ENCODE results near the gene HSD17B3.
"Not testable (repeated sequence)": the region's sequence is repeated elsewhere in the genome, so short reads cannot be mapped to it uniquely, and the experiment has no call there.

Gene HSD17B3

DNA sequence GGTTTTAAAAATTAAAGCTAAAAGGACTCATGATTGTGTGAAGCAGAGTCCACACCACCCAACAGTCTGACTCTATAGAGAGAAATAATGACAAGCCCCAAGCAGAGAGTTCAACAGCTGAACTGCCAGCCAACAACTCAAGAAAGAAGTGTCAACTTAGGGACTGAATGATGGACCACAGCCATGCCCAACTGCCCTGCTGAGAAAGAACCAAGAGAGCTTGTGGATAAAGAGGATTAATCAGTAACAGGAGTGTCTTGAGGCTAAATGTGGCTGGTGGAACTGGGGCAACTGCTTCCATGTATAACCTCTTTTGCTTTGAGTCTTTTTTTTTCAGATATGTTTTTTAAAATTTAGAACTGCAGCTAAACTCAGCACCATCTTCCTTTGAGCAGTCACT is 109.3 kb downstream of the HSD17B3 start:
- no peak for DNase-seq

DNA sequence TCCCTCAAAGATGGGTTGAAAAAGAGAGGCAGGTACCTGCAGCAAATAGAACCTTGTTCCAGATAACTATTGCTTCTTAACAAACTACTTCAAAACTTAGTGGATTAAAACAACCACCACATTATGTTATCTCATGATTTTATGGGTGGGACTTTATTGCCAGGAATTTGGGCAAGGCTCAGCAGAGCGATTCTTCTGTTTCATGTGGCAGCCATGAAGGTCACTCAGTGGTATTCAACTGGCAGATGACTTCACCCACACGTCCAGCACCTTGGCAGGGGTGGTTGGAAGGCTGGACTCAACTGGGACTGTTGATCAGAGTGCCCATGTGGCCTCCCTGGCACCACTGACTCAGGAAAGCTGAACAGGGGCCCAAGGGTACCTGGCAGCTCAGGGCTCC is 112.0 kb downstream of the HSD17B3 start:
- no peak for DNase-seq

- not testable (repeated sequence) for DNase-seq
Observed at GRCh38 chr9:96189581-96189980, 112.4 kb downstream of the HSD17B3 start.

DNA sequence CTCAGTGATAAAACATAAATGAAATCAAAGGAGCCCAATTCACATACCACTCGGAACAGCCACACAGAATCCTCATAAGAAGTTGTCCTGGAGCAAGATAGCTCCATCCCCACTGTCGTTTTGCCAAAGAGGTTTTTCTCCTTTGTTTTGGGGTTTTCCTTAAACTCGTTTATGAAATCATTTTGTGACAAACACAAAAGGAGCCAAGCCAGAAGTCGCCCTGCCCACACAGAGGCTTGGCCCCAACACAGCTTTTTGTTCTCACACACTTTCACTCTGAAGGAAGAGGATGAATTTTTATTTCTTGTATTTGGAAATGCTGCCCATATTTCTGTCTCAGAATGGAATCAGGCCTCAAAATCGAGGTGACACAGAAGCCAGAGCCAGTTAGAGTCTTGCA is 113.4 kb downstream of the HSD17B3 start:
- no peak for DNase-seq

DNA sequence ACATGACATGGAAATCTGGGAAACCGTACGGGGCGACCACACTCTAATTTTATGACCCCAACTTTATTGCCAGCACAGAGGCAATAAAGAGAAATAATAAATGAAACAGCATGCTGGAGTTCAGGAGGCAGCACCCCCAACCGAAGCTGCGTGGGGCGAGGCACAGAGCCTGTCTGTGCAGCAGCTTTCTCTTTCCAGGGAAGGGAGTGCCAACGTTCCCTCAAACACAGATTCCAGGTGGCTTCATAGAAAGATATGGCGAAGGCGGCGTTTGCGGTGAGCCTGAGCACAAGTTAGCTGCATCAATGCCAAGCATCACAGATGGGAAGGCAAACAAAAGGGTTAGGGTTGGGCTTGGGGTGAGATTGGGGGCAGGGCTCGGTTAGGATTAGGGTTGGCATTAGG is 114.8 kb downstream of the HSD17B3 start:
- no peak for DNase-seq

GRCh38 chr9:96186591-96187011 is 115.4 kb downstream of the HSD17B3 start:
- no peak for DNase-seq

DNA sequence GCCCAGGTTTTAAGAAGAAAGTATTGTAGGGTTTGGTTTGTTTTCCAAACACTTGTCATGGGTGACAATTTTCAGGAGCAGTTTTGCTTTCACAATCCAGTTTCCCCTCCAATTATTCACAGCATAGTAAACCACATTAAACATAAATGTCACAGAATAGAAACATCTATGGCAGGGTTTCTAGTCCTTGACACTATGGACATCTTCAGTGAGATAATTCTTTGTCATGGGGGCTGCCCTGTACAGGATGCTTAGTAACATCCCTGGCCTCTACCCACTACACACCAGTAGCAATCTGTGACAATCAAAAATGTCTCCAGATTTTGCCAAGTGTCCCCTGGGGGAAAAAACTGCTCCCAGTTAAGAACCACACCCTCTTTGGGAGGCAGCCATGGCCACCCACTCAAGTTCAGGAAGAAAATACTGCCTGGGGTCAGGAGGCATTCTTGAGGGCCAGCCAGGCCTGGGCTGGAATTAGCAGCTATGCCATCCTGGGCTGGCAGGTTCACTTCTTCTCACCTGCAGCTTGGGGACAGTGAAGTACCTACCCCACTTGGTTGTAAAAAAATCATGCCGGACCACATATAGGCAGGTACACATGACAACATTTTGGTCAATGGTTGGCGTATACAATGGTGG is 116.3 kb downstream of the HSD17B3 start:
- no peak for DNase-seq

Measured in NCI-H1092 (cell line).